GM12878 (cell line): ENCODE measurements around the gene GSAP. TPM values are rescaled to one million over a fixed set of nuclear protein-coding genes. Genes with fewer than 3 reads are reported as not detected.

Experiments
- ATAC-seq: fragments of 200-7000 bp; cut with Tn5 transposase; 3 replicates; pipeline ENCODE4 v1.9.1; 2020; ENCODE audit warnings: mild to moderate bottlenecking, moderate library complexity
- BruUV-seq: library from RNA; stranded (reverse); fragments of 400-500 nt; replicated peaks from 2 replicates; lab custom pipeline; 2021; lab: Mats Ljungman, UMichigan
- CTCF ChIA-PET: fragments of 300-600 bp; sonication (Branson Sonifier 250); formaldehyde crosslinking; extraction: SDS; loops from one replicate; lab custom pipeline; 2021; ENCODE audit warnings: inconsistent platforms; lab: Yijun Ruan, JAX
- POLR2A ChIA-PET: fragments of 350-600 bp; formaldehyde crosslinking; extraction: SDS; loops from one replicate; lab custom pipeline; 2021; ENCODE audit warnings: inconsistent platforms; lab: Charles Lee
- RAD21 ChIA-PET: fragments of 300-600 bp; sonication (Branson Sonifier 250); formaldehyde crosslinking; loops from one replicate; lab custom pipeline; 2023; ENCODE audit warnings: antibody characterized with exemption; ENCODE audit not compliant: unreplicated experiment; lab: Charles Lee
- SMC1A ChIA-PET: fragments of 300-600 bp; sonication (Branson Sonifier 250); formaldehyde crosslinking; loops from one replicate; lab custom pipeline; 2023; ENCODE audit not compliant: unreplicated experiment, uncharacterized antibody; lab: Charles Lee
- DNase-seq: peaks from one replicate; pipeline ENCODE4 v3.0.0-alpha.2; 2011; ENCODE audit warnings: low read depth, low spot score
- FAIRE-seq: peaks from 3 replicates; lab custom pipeline; 2011; peaks lifted over from hg19 to GRCh38; lab: Jason Lieb, UNC
- H2AFZ ChIP-seq: 2 replicates; pipeline ENCODE4 v1.6.0; 2011; ENCODE audit warnings: low read depth, low read length, control low read depth; ENCODE audit not compliant: control insufficient read depth
- H3K27ac ChIP-seq: 2 replicates; pipeline ENCODE4 v1.5.1; 2011; ENCODE audit warnings: control low read depth; ENCODE audit not compliant: control insufficient read depth, insufficient read depth
- H3K27me3 ChIP-seq, 2 experiments: replicated peaks in 1 of 2; 2 replicates each; pipeline versions ENCODE4 v1.6.0 to v1.6.1; 2011; ENCODE audit warnings: low read length in 1 of 2; ENCODE audit not compliant: control insufficient read depth in 2 of 2, insufficient read depth in 2 of 2
- H3K36me3 ChIP-seq, 2 experiments: 2 replicates each; pipeline ENCODE4 v1.5.1; 2011; ENCODE audit warnings: low read length in 1 of 2; ENCODE audit not compliant: control insufficient read depth in 2 of 2, insufficient read depth in 2 of 2
- H3K4me1 ChIP-seq: 2 replicates; pipeline ENCODE4 v1.6.1; 2011; ENCODE audit warnings: mild to moderate bottlenecking, low read length, moderate library complexity, mixed read lengths; ENCODE audit not compliant: control insufficient read depth, insufficient read depth
- H3K4me2 ChIP-seq: 2 replicates; pipeline ENCODE4 v1.6.0; 2011; ENCODE audit warnings: control low read depth; ENCODE audit not compliant: control insufficient read depth, insufficient read depth
- H3K4me3 ChIP-seq: fragments of 200-600 bp; sonication (generic); 2 replicates; pipeline ENCODE4 v1.5.1; 2016
- H3K79me2 ChIP-seq: 2 replicates; pipeline ENCODE4 v1.6.0; 2011; ENCODE audit warnings: low read length; ENCODE audit not compliant: control insufficient read depth, insufficient read depth
- H3K9ac ChIP-seq: 2 replicates; pipeline ENCODE4 v1.8.0; 2011; ENCODE audit warnings: low read length, control low read depth, mixed read lengths; ENCODE audit not compliant: control insufficient read depth, insufficient read depth
- H3K9me3 ChIP-seq: replicated peaks from 3 replicates; pipeline ENCODE4 v1.5.1; 2011; ENCODE audit warnings: mild to moderate bottlenecking, low read length; ENCODE audit not compliant: control insufficient read depth, insufficient read depth
- H4K20me1 ChIP-seq: 2 replicates; pipeline ENCODE4 v1.6.0; 2011; ENCODE audit not compliant: control insufficient read depth, insufficient read depth
- BCL3 ChIP-seq: IDR thresholded peaks from 2 replicates; pipeline ENCODE4 v1.6.1; 2011; ENCODE audit warnings: borderline replicate concordance, low read depth, mild to moderate bottlenecking, moderate library complexity, low read length; ENCODE audit not compliant: insufficient read depth, poor library complexity, severe bottlenecking
- BMI1 ChIP-seq: fragments of 450-650 bp; IDR thresholded peaks from 2 replicates; pipeline ENCODE4 v1.6.1; 2016; ENCODE audit warnings: mild to moderate bottlenecking, moderate library complexity, borderline replicate concordance
- CBX3 ChIP-seq: fragments of 200-600 bp; sonication (generic); IDR thresholded peaks from 2 replicates; pipeline ENCODE4 v1.6.1; 2016; ENCODE audit warnings: low read depth, borderline replicate concordance
- CBX5 ChIP-seq: sonication (generic); IDR thresholded peaks from 2 replicates; pipeline ENCODE4 v1.6.1; 2016; ENCODE audit warnings: low read depth, moderate library complexity, mild to moderate bottlenecking, inconsistent platforms
- MTA3 ChIP-seq: IDR thresholded peaks from 2 replicates; pipeline ENCODE4 v1.6.1; 2012; ENCODE audit warnings: low read length, inconsistent platforms, borderline replicate concordance
- NFXL1 ChIP-seq: fragments of 450-650 bp; IDR thresholded peaks from 2 replicates; pipeline ENCODE4 v1.6.1; 2017; ENCODE audit warnings: antibody characterized with exemption, mild to moderate bottlenecking, borderline replicate concordance
- NFYA ChIP-seq: IDR thresholded peaks from 2 replicates; pipeline ENCODE4 v1.6.1; 2011; ENCODE audit warnings: low read depth, mild to moderate bottlenecking, low read length, improper control_type of control experiment, borderline replicate concordance
- NR2C2 ChIP-seq: IDR thresholded peaks from 2 replicates; pipeline ENCODE4 v1.6.1; 2011; ENCODE audit warnings: borderline replicate concordance, low read depth; ENCODE audit not compliant: control insufficient read depth, insufficient read length
- SMAD5 ChIP-seq: IDR thresholded peaks from 2 replicates; pipeline ENCODE4 v1.6.1; 2016; ENCODE audit warnings: antibody characterized with exemption, low read depth
- SMC3 ChIP-seq: IDR thresholded peaks from 2 replicates; pipeline ENCODE4 v1.6.1; 2011; ENCODE audit warnings: low read length, improper control_type of control experiment, borderline replicate concordance
- TCF12 ChIP-seq: IDR thresholded peaks from 2 replicates; pipeline ENCODE4 v1.6.1; 2011; ENCODE audit warnings: low read depth, mild to moderate bottlenecking, low read length
- ZNF384 ChIP-seq: IDR thresholded peaks from 2 replicates; pipeline ENCODE4 v1.6.1; 2012; ENCODE audit warnings: low read depth, mild to moderate bottlenecking, low read length, improper control_type of control experiment, borderline replicate concordance
- ZNF592 ChIP-seq: fragments of 450-650 bp; IDR thresholded peaks from 2 replicates; pipeline ENCODE4 v1.6.1; 2017; ENCODE audit warnings: mild to moderate bottlenecking, moderate library complexity
- WGBS: methylation state at CpG from one replicate; pipeline ENCODE4 v1.1.6; 2016; ENCODE audit warnings: low lambda C conversion rate; ENCODE audit not compliant: insufficient replicate concordance, insufficient coverage; ENCODE audit errors: missing lambda C conversion rate; 5-methylcytosine and 5-hydroxymethylcytosine counted together
- in situ Hi-C: fragments of 300-500 bp; cut with MboI; formaldehyde crosslinking; loops from 9 replicates; pipeline ENCODE4 v1.14.3; 2018; ENCODE audit warnings: mixed read lengths
- intact Hi-C: fragments of 100-400 bp; cut with micrococcal nuclease; formaldehyde crosslinking; loops from one replicate; pipeline ENCODE4 v1.14.2; 2022; ENCODE audit not compliant: unreplicated experiment
- polyA plus RNA-seq, 11 experiments: library from polyadenylated mRNA; depleted of rRNA in 4 of 11; unstranded in 6 of 11; stranded (reverse) in 5 of 11; fragments of >200 nt; fragmentation: Nextera tagmentation in 4 of 11; fragmentation: Illumina TruSeq in 1 of 11; extraction: Ambion mirVana in 4 of 11; extraction: Trizol in 1 of 11; gene quantifications; 1 replicate in 1 of 11; 2 replicates in 10 of 11; pipeline versions ENCODE4 v1.2.1 to v1.2.3, GENCODE V29; 2011 to 2016; ENCODE audit warnings: inconsistent platforms in 2 of 11, missing spikeins in 2 of 11, low read depth in 1 of 11
- total RNA-seq, 4 experiments: library from RNA; depleted of rRNA in 3 of 4; stranded (reverse); fragments of >200 nt in 3 of 4; fragmentation: Illumina TruSeq in 1 of 4; extraction: Trizol in 1 of 4; gene quantifications; 2 replicates each; pipeline versions ENCODE4 v1.2.1 to v1.2.3, GENCODE V29; 2013 to 2021
- TF ChIP-seq, protein P1 (sequence below): fragments of 450-650 bp; formaldehyde crosslinking; IDR thresholded peaks from 2 replicates; pipeline ENCODE4 v1.5.0; 2022; ENCODE audit warnings: mild to moderate bottlenecking, missing genetic modification characterization

Gene GSAP
- total and polyA plus RNA-seq, 10 of the 15 experiments (the other 5 are each of a cell fraction or from before 2014, with no cell fraction given), result 6.6 to 38.1 (median 21.8) TPM

DNA sequence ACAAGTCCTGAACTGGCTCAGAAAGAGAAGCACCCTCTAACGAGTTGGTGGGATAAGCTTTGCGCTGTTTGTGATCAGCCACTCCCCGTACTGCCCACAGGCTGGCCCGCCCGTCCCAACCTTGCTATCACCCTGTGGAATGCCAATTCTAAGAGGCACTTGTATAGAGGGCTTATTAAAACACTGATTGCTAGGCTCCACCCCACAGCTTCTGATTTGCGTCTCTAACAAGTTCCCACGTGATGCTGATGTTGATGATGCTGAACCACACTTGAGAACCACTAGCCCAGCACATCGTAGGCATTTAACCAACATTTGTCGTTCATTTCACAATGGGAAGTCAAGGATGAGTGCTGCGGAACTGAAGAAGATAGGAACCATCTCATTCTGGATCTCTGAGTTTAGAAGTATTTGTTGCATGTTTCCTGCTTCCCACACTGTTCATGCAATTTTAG lies 12.7 kb upstream of the GSAP start:
- intact Hi-C loops, result no loop called here
- SMC1A ChIA-PET, result interaction anchor here (0.6 to 6.7 kb wide), 22 partner anchors 11 to 223 kb away, joined by 3 to 68 read pairs (median 4); partner anchors contain the start of gene GSAP
- H2AFZ ChIP-seq, result peak overlapping the region; percentile 34
- FAIRE-seq, result no peak
- TF ChIP-seq BMI1 (no peak), ZNF384 (no peak), CBX3 (no peak), SMAD5 (no peak), MTA3 (no peak), CBX5 (no peak), BCL3 (no peak), TCF12 (no peak), ZNF592 (no peak), NFXL1 (no peak), SMC3 (no peak), NFYA (no peak), NR2C2 (no peak)
- TF ChIP-seq, protein P1, sequence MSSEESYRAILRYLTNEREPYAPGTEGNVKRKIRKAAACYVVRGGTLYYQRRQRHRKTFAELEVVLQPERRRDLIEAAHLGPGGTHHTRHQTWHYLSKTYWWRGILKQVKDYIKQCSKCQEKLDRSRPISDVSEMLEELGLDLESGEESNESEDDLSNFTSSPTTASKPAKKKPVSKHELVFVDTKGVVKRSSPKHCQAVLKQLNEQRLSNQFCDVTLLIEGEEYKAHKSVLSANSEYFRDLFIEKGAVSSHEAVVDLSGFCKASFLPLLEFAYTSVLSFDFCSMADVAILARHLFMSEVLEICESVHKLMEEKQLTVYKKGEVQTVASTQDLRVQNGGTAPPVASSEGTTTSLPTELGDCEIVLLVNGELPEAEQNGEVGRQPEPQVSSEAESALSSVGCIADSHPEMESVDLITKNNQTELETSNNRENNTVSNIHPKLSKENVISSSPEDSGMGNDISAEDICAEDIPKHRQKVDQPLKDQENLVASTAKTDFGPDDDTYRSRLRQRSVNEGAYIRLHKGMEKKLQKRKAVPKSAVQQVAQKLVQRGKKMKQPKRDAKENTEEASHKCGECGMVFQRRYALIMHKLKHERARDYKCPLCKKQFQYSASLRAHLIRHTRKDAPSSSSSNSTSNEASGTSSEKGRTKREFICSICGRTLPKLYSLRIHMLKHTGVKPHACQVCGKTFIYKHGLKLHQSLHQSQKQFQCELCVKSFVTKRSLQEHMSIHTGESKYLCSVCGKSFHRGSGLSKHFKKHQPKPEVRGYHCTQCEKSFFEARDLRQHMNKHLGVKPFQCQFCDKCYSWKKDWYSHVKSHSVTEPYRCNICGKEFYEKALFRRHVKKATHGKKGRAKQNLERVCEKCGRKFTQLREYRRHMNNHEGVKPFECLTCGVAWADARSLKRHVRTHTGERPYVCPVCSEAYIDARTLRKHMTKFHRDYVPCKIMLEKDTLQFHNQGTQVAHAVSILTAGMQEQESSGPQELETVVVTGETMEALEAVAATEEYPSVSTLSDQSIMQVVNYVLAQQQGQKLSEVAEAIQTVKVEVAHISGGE (CRISPR knock-in tag), result no peak
- TF ChIP-seq, all 136 proteins: peak for 0
- POLR2A ChIA-PET, result interaction anchor here (0.6 to 1.6 kb wide), 4 partner anchors 15 to 21 kb away, joined by 3 to 10 read pairs (median 4); no protein-coding TSS in a partner anchor
- H3K27me3 ChIP-seq, result no peaks in the 10 kb centered on the region
- no peaks in the 10 kb centered on the region for H4K20me1 ChIP-seq
- no peak overlapping the region for H3K9ac ChIP-seq
- H3K27ac ChIP-seq, result no peak overlapping the region
- no peak overlapping the region for H3K4me3 ChIP-seq
- no peak for DNase-seq
- in situ Hi-C loops, result no loop called here
- 82% methylated on average over 10 of the region's 10 CpGs for WGBS
- ATAC-seq, result no peak
- no peak overlapping the region for H3K4me2 ChIP-seq
- peaks cover 27% of the 10 kb centered on the region for H3K4me1 ChIP-seq
- no peaks in the 10 kb centered on the region for H3K9me3 ChIP-seq
- CTCF ChIA-PET, result interaction anchor here (0.6 to 6.3 kb wide), 5 partner anchors 11 to 331 kb away, joined by 3 to 59 read pairs (median 4); partner anchors contain the start of gene GSAP
- H3K36me3 ChIP-seq, result no peaks in the 10 kb centered on the region
- RAD21 ChIA-PET, result interaction anchor here (4.9 kb wide), 1 partner anchor 14 kb away, joined by 32 read pairs; no protein-coding TSS in a partner anchor
- no TSS peak for BruUV-seq
- H3K79me2 ChIP-seq, result no peaks in the 10 kb centered on the region
